Gastroesophageal sphincter (tissue), 4 donors: ENCODE measurements around the gene GPC1. TPM values are rescaled to one million over a fixed set of nuclear protein-coding genes. Genes with fewer than 3 reads are reported as not detected.

Experiments
- ATAC-seq: fragments of 150-250 bp; one replicate; pipeline ENCODE4 v1.9.1; 2016; ENCODE audit warnings: mild to moderate bottlenecking, moderate library complexity
- H3K27ac ChIP-seq, 4 donors: fragments of 200-600 bp; sonication (generic) in 3 of 4; 1 replicate in 3 of 4; 2 replicates in 1 of 4; pipeline ENCODE4 v1.5.1; 2016 to 2019
- H3K27me3 ChIP-seq: fragments of 200-600 bp; sonication (generic); one replicate; pipeline ENCODE4 v1.5.1; 2019
- H3K36me3 ChIP-seq, 2 donors: fragments of 200-600 bp; sonication (generic); one replicate each; pipeline ENCODE4 v1.5.1; 2019; ENCODE audit warnings: control low read depth in 1 of 2
- H3K4me1 ChIP-seq, 3 donors: fragments of 200-600 bp; sonication (generic); 1 replicate in 2 of 3; 2 replicates in 1 of 3; pipeline ENCODE4 v1.5.1; 2016 to 2019; ENCODE audit warnings: control low read depth in 2 of 3
- H3K4me3 ChIP-seq, 2 donors: fragments of 200-600 bp; sonication (generic); one replicate each; pipeline ENCODE4 v1.5.1; 2019; ENCODE audit warnings: mild to moderate bottlenecking in 1 of 2, moderate library complexity in 1 of 2
- H3K9me3 ChIP-seq, 3 donors: fragments of 200-600 bp; sonication (generic); one replicate each; pipeline ENCODE4 v1.5.1; 2017 to 2019; ENCODE audit warnings: control low read depth in 2 of 3
- EP300 ChIP-seq: sonication (generic); formaldehyde crosslinking; IDR thresholded peaks from one replicate; pipeline ENCODE4 v1.6.1; 2017; ENCODE audit warnings: antibody characterized with exemption, mild to moderate bottlenecking
- POLR2A ChIP-seq, 2 donors: fragments of 450-650 bp; IDR thresholded peaks; one replicate each; pipeline ENCODE4 v1.6.1; 2017; ENCODE audit warnings: antibody characterized with exemption in 2 of 2, mild to moderate bottlenecking in 2 of 2, moderate library complexity in 1 of 2
- POLR2AphosphoS5 ChIP-seq: sonication (generic); formaldehyde crosslinking; IDR thresholded peaks from one replicate; pipeline ENCODE4 v1.6.1; 2017; ENCODE audit warnings: antibody characterized with exemption
- WGBS, 2 donors: methylation state at CpG; one replicate each; pipeline ENCODE4 v1.1.5; 2018; ENCODE audit warnings: low coverage in 1 of 2; 5-methylcytosine and 5-hydroxymethylcytosine counted together
- total RNA-seq, 4 donors: library from RNA; depleted of rRNA; stranded (reverse); fragments of >200 nt; gene quantifications; one replicate each; pipeline ENCODE4 v1.1.0, GENCODE V29; 2016
- TF ChIP-seq, protein P1 (sequence below), 4 experiments: fragments of 200-600 bp in 2 of 4; fragments of 450-650 bp in 2 of 4; sonication (generic) in 1 of 4; IDR thresholded peaks; one replicate each; pipeline ENCODE4 v1.5.1; 2017 to 2019; ENCODE audit warnings: antibody characterized with exemption in 4 of 4, mild to moderate bottlenecking in 2 of 4, moderate library complexity in 2 of 4

The GPC1 gene
- total RNA-seq, 4 donors from 2014 or later = 22.5 to 73.9 (median 43.3) TPM

DNA sequence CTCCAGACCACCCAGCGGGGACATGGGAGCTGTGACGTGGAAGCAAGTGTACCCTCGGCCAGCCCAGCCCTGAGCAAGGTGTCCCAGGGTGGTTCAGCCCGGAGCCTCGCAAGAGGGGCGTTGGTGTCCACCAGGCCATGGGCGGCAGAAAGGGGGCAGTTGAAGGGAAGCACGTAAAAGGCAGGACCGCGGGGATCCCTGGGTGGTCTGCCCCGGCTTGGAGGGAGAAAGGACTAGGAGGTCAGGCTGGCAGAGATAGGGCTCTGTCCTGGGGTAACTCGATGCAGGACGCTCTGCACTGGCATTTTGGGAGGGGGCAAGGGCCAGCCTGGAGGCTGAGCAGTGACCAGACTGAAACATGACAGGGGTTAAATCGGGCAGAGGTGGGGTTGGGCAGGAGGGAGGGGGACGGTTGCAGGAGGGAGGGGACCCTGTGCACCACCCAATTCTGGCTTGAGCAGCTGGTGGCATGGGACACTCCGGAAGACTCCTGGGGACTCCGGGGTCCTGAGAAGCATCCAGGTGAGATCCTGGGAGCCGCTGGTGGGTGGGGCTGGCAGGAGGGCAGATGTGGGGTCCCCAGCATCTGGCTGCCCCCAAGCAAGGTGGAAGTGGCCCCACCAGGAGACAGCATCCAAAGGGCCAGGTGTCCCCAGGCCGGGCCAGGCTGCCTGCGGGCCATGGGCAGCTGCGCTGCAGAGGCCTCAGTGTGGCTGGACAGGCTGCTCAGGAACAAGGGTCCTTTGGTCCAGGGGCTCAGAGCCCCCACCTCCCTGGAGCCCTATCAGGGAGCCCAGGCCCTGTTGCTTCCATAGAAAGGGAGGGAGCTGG lies 46.8 kb upstream of the GPC1 start:
- ATAC-seq = no peak
- Histone ChIP-seq H3K4me1 (peaks cover 0 to 13% (median 2%) of the 10 kb centered on the region in 3 donors), H3K4me3 (no peak overlapping the region), H3K27me3 (no peaks in the 10 kb centered on the region), H3K27ac (no peak overlapping the region), H3K36me3 (no peaks in the 10 kb centered on the region), H3K9me3 (no peaks in the 10 kb centered on the region)
- TF ChIP-seq POLR2A (IDR thresholded peaks at IDR 0.05) = no peak
- no peak for TF ChIP-seq POLR2AphosphoS5
- TF ChIP-seq, protein P1, sequence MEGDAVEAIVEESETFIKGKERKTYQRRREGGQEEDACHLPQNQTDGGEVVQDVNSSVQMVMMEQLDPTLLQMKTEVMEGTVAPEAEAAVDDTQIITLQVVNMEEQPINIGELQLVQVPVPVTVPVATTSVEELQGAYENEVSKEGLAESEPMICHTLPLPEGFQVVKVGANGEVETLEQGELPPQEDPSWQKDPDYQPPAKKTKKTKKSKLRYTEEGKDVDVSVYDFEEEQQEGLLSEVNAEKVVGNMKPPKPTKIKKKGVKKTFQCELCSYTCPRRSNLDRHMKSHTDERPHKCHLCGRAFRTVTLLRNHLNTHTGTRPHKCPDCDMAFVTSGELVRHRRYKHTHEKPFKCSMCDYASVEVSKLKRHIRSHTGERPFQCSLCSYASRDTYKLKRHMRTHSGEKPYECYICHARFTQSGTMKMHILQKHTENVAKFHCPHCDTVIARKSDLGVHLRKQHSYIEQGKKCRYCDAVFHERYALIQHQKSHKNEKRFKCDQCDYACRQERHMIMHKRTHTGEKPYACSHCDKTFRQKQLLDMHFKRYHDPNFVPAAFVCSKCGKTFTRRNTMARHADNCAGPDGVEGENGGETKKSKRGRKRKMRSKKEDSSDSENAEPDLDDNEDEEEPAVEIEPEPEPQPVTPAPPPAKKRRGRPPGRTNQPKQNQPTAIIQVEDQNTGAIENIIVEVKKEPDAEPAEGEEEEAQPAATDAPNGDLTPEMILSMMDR (IDR thresholded peaks at IDR 0.05) = no peak
- TF ChIP-seq EP300 = no peak
- 80 to 95% methylated on average over 1 to 8 of the region's 21 CpGs for WGBS, 2 donors

DNA sequence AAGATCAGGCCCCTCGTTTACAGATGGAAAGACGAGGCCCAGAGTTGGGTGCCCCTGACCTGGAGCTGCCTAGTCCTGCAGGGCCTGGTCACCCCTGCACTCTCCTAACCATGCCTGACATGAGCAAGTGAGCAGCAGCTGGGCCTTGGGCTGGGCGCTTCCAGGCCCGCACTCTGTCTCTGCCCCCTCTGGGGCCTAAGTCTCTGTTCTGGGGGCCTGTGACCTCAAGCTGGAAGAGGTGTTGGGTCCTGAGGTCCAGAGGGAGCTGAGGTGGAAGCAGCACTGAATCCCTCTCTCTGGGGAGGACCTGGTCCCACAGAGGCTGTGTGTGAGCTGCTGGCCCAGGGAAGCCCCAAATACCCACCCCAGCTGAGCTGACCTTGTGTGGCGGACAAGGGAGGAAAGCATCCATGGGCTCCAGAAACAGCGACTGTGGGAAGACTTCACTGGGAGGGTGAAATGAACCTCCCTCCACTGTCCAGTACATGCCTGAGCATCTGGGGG lies 46.1 kb upstream of the GPC1 start:
- H3K9me3 ChIP-seq = no peaks in the 10 kb centered on the region
- H3K4me3 ChIP-seq = no peak overlapping the region
- no peak overlapping the region for H3K27ac ChIP-seq
- TF ChIP-seq POLR2AphosphoS5 = no peak
- TF ChIP-seq, protein P1 (IDR thresholded peaks at IDR 0.05) = no peak
- no peak for TF ChIP-seq POLR2A (IDR thresholded peaks at IDR 0.05)
- no peak for TF ChIP-seq EP300
- no peaks in the 10 kb centered on the region for H3K27me3 ChIP-seq
- no CpG with 5 or more reads among the region's 6 CpGs for WGBS, 2 donors
- H3K36me3 ChIP-seq = no peaks in the 10 kb centered on the region
- ATAC-seq = no peak
- H3K4me1 ChIP-seq = peaks cover 0 to 13% (median 2%) of the 10 kb centered on the region in 3 donors

DNA sequence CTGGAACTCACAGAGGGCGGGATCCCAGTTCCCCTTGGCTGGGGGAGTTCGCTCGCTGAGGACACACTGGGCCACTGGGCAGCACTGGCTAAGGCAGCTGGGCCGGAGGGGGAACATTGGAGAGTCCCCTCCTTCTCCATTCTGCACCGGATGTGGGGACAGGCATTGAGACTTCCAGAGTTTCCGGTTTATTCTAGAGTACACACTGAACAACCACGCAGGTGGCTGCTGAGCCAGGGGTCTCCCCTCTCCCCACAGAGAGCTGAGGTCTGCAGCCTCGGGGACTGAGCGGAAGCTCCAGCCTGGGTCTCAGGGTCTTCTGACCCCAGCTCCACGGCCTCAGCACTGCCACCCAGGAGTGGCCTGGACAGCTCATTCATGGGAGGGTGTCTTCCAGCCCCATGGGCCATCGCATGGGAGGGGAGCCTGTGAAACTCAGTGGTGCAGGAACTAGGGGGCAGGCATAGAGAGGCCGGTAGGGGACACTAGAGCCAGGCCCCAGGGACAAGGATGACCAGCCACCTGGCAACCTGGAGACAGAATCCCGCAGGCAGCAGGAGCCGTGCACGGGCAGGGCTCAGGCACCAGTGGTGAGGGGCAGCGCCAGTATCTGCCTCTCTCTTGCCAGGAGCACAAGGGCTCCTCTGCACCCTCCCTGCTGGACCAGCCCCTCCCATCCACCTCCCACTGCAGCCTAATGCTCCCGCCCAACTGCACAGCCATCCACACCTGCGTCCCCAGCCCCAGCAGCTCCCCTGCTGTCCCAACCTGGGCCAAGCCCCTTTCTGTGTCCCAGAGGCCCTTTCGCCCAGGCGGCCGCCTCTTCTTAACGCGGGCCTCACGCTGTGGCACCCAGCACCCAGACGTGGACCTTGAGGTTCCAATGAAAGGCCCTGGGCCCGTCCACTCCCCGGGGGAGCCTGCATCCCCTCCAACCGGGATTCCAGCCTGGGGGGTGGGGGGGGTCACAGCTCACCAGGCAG lies 45.1 kb upstream of the GPC1 start:
- TF ChIP-seq POLR2AphosphoS5 (no peak), POLR2A (IDR thresholded peaks at IDR 0.05) (no peak)

DNA sequence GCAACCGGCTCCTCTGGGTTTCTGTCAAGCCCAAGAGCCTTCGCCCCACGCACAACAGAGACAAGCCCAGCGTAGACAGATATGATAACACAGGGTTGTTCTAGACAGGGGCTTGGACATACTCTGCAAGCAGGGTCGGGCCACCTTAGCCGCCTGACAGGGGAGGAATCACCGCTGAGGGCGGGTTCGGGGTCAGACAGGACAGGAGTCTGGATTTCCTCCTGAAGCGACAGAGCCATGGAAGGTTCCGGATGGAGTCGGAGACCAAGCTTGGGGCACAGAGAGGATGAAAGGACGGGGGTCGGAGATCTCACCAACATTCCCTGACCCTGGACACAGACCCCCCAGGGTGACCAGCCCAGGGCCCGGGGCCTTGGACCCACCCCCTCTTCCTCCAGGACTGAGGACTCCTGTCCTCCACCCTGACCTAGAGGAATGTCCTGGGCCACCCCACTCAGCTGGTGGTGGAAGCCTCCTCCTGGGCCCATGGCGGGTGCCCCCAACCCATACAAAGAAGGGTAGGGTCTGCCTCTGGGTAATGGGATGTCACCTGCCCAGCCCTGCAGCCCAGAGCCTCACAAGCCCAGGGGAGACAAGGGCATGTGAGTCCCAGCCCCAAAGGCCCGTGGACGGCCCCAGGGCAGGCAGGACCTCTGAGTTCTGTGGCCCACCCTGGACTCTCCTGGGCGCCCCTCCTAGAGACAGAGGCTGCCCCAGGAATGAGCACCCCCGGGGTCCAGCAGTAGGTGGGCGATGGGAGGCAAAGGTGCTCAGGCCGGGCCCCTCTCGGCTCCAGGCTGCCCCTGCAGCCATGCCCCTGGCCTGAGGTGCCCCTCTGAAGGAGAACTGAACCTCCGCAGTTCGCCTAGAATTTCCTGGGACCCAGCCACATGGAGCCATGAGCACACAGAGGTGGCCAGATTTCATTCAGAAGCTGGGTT lies 44.1 kb upstream of the GPC1 start:
- Histone ChIP-seq H3K4me3 (no peak overlapping the region), H3K4me1 (peaks cover 0 to 13% (median 2%) of the 10 kb centered on the region in 3 donors), H3K36me3 (no peaks in the 10 kb centered on the region), H3K27ac (no peak overlapping the region), H3K9me3 (no peaks in the 10 kb centered on the region), H3K27me3 (no peaks in the 10 kb centered on the region)
- TF ChIP-seq, protein P1 (IDR thresholded peaks at IDR 0.05) = no peak
- TF ChIP-seq POLR2A (IDR thresholded peaks at IDR 0.05) = no peak
- TF ChIP-seq POLR2AphosphoS5 = no peak
- TF ChIP-seq EP300 = no peak
- WGBS, 2 donors = 80 to 96% methylated on average over 1 to 5 of the region's 25 CpGs
- ATAC-seq = no peak

More for the DNA sequence above, 45.1 kb upstream of the GPC1 start:
- Histone ChIP-seq H3K4me1 (peaks cover 0 to 13% (median 2%) of the 10 kb centered on the region in 3 donors), H3K27ac (no peak overlapping the region), H3K27me3 (no peaks in the 10 kb centered on the region), H3K4me3 (no peak overlapping the region), H3K9me3 (no peaks in the 10 kb centered on the region), H3K36me3 (no peaks in the 10 kb centered on the region)
- ATAC-seq = no peak
- WGBS, 2 donors = no CpG with 5 or more reads among the region's 28 CpGs
